Tibial nerve (tissue), 4 donors: Measurements from ENCODE around the gene ANO2.

Experiments used
- EP300 ChIP-seq, 2 donors: sonication (generic); formaldehyde crosslinking; IDR thresholded peaks; one replicate each; pipeline ENCODE4 v1.6.1; 2017; ENCODE audit warnings: antibody characterized with exemption in 2 of 2, mild to moderate bottlenecking in 1 of 2
- POLR2A ChIP-seq, 2 donors: fragments of 450-650 bp; IDR thresholded peaks; one replicate each; pipeline ENCODE4 v1.6.1; 2017; ENCODE audit warnings: antibody characterized with exemption in 2 of 2, mild to moderate bottlenecking in 2 of 2, moderate library complexity in 2 of 2
- TF ChIP-seq, protein P1 (sequence below), 5 experiments: fragments of 200-600 bp in 3 of 5; fragments of 450-650 bp in 2 of 5; sonication (generic) in 3 of 5; IDR thresholded peaks; one replicate each; pipeline ENCODE4 v1.5.1; 2016 to 2019; ENCODE audit warnings: antibody characterized with exemption in 5 of 5, mild to moderate bottlenecking in 3 of 5, moderate library complexity in 2 of 5

DNA sequence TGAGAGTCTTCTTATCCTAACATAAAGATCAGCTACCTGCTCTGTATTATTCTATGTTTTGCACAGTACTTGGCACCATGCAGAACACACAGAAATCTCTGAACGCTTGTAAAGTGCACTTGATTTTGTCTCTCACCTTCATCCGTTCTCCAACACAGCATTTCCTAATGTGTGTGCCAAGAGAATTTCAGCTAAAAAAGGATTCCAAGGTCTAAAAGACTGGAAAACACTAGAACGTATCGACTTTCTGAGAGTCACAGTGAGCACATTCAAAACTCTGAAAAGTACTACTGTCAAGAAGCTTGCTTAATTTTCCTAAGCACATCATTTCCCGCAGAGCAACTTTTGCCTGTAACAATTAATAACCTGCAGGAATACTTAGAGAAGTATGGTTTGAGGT is 211.1 kb downstream of the ANO2 start:
- TF ChIP-seq, protein P1, sequence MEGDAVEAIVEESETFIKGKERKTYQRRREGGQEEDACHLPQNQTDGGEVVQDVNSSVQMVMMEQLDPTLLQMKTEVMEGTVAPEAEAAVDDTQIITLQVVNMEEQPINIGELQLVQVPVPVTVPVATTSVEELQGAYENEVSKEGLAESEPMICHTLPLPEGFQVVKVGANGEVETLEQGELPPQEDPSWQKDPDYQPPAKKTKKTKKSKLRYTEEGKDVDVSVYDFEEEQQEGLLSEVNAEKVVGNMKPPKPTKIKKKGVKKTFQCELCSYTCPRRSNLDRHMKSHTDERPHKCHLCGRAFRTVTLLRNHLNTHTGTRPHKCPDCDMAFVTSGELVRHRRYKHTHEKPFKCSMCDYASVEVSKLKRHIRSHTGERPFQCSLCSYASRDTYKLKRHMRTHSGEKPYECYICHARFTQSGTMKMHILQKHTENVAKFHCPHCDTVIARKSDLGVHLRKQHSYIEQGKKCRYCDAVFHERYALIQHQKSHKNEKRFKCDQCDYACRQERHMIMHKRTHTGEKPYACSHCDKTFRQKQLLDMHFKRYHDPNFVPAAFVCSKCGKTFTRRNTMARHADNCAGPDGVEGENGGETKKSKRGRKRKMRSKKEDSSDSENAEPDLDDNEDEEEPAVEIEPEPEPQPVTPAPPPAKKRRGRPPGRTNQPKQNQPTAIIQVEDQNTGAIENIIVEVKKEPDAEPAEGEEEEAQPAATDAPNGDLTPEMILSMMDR (IDR thresholded peaks at IDR 0.05): no peak
- no peak for TF ChIP-seq EP300 (IDR thresholded peaks at IDR 0.05)
- no peak for TF ChIP-seq POLR2A (IDR thresholded peaks at IDR 0.05)
